ENCODE measurements around the gene SSPN.
"Not testable (repeated sequence)": the region's sequence is repeated elsewhere in the genome, so short reads cannot be mapped to it uniquely, and the experiment has no call there.

The SSPN gene

DNA sequence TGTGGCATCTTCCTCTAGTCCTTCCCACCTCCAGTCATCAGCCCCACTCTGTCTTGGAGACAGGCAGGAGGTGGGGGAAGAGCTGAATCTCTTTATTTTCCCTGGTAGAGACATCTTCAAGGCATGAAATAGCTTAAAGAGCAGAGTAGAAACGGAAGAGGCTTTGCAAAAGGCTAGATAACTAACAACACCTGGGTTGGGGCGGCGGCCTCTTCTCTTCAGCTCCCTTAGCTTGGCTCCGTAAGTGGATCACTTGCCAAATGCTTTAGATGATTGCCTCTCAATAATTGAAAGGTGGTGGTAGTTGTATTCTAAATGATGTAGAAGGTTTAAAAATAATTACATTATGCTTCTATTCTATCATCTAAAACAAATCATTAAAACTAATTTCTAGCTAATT, 36.1 kb downstream of the SSPN start:
- no peak for DNase-seq

DNA sequence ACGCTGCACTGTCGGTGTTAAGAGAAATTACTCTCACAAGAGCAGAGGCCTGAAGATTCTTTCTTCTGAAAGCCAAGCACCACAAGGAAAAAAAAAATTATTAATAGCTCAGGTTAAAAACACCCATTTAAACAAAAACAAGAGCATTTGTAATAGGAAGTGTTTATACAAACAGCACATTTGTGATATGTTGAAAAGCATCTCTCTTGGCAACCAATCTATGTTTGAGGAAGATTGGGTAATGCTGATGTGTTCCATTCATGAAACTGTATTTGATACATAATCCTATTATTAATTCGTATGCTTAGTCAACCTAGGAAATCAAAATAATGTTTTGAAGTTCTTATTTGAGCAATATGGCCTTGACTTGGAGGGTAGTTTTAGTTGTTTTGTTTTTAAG, 36.5 kb downstream of the SSPN start:
- no peak for DNase-seq

GRCh38 chr12:26233631-26234030, 38.3 kb downstream of the SSPN start:
- DNase-seq: no peak

DNA sequence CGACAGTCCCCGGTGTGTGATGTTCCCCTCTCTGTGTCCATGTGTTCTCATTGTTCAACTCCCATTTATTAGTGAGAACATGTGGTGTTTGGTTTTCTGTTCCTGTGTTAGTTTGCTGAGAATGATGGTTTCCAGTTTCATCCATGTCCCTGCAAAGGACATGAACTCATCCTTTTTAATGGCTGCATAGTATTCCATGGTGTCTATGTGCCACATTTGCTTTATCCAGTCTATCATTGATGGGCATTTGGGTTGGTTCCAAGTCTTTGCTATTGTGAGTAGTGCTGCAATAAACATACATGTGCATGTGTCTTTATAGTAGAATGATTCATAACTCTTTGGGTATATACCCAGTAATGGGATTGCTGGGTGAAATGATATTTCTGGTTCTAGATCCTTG, 40.1 kb downstream of the SSPN start:
- not testable (repeated sequence) for DNase-seq

GRCh38 chr12:26238341-26239121, 43.2 kb downstream of the SSPN start:
- DNase-seq: no peak

DNA sequence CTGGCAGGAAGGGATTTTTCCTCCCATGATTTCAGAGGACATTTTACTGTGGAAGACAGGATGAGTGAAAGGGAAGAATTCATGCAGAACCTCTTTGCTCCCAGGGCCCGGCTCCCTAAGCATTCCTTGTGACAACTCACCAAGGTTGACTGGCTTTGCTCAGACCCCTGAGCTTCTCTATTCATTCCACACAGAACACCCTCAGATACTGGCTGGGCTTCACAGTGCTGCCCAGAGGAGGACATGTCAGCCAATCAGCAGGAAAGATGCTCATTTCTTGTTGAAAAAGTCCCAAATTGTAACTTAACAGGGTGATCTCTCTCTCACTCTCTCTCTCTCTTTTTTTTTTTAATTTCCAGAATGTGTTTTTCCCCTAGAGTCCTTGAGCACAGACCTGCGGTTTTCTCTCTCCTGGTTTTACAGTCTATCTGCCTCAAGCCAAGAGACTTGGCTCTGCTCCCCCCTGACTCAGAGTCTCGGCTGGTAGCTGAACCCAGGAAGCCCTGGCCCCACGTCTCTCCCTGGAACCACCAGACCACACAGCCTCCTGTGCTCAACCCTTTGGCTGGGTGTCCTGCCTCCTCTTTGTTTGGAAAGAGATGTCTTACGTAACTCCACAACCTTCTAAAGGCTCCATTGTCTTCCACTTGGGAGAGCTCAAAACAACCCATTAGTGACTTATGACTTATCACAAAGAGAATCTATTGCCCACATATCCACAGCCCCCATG, 43.9 kb downstream of the SSPN start:
- DNase-seq: no peak

- no peak for DNase-seq
Observed at GRCh38 chr12:26239852-26240815, 44.8 kb downstream of the SSPN start.

GRCh38 chr12:26241080-26241479, 45.7 kb downstream of the SSPN start:
- DNase-seq: no peak

- DNase-seq: no peak
Observed at GRCh38 chr12:26242683-26243082, 47.3 kb downstream of the SSPN start.

DNA sequence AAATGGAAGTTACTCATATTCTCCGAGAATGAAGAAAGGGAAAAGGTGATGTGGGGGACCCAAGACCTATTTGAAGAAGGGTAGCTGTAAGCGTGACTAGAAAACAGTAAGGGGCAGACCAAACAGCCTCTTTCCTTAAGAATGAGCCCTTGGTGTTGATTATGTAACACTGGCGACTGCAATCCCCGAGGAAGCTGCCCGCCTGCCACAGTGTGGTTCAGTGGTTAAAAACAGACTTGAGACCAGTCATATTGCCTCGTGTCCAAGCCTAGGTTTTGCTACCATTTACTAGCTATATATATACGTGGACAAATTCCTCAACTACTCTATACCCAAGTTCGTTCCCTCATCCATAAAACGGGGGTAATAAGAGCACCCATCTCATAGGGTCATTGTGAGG, 49.1 kb downstream of the SSPN start:
- DNase-seq: no peak

- no peak for DNase-seq
Observed at GRCh38 chr12:26245175-26245942, 50.0 kb downstream of the SSPN start.

DNA sequence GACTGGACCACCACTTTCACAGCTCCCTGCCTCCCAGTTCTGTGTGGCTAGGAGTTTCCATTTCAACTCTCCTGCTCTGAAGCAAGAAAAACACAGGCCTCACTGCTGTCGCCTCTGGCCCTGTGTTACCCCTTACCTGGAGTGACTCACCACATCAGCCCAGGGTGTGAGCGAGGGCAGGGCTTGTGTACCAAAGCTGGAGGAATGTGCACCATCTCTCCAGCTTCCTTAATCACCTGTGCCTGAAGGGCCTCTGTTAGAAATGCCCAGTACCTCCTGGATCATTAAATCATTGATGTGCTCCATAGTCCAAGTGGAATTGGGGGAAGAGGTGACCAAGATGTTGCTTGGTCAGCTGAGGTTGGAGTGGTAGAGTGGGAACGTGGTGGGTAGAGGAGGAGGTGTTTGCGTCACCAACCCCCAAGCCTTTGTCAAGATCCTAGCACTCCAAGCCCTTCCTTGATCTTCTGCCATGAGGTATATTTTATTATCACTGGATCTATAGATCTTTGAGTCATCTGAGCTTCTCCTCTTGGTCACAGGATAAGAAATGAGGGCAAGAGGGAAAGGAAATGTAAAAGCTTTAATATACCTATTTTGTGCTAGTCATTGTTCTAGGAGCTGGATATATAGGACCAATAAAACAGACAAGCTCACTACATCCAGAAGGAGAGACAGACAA, 51.3 kb downstream of the SSPN start:
- DNase-seq: no peak

DNA sequence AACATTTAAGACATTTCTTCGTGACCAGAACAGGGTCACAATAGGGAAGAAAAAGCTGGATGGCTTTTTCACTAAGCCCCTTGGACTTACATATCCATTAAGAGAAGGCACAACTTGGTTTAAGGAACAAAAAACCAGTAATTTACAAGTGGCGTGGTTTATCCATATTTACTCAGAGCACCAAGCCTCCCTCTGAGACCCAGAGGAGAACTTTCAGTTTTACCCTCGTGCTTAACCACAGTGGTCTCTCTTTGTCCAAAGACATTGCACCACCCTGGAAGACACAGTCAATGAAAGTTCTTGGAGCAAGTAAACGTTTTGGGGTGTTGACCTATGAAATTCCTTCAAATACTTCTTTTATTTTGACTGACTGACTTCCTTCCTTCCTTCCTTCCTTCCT, 52.5 kb downstream of the SSPN start:
- no peak for DNase-seq

DNA sequence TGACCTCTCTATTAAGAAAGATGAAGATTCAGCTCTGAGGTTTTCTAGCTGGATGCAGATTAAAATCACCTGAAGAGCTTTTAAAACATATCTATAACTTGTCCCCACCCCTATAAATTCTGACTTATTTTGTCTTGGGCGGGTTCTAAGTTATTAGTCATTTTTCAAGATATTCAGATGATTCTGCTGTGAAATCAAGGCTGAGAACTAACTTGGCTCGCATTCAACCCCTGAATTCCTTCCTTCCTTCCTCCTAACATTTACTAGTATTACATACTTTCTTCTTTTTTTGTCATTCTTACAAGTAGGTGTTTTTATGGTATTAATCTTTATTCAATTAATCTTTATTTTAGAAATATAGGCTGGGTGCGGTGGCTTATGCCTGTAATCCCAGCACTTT, 55.4 kb downstream of the SSPN start:
- no peak for DNase-seq

- DNase-seq: no peak
Observed at GRCh38 chr12:26251600-26251999, 56.2 kb downstream of the SSPN start.

GRCh38 chr12:26252946-26253345, 57.6 kb downstream of the SSPN start:
- DNase-seq: no peak

GRCh38 chr12:26255893-26256645, 60.7 kb downstream of the SSPN start:
- DNase-seq: no peak

DNA sequence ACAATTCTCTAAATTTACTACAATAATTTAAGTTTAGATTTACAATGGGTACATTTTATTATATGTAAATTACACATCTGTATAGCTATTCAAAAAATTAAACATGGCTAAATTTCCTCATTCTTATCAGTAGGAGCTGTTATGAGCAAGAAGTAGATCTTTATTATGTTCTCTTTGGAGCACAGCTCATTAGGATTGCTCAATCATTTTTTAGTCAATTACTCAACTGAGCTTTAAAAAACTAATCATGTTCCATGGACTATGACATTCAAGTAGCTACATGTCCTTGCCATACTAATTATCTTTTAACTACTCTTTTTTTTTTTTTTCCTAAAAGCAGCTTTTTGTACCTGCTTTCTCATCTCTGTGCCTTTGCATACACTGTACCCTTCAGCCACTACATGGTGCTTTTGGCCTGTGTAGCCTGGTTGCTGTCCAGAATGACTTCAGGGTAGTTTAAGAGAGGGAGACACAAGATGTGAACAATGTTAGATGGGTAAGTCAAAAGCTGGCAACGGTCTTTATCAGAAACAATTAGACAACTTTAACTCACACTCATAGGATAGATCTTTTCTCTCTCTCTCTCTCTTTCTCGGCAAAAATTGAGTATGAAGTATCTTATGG, 69.0 kb downstream of the SSPN start:
- no peak for DNase-seq

- no peak for DNase-seq
Observed at GRCh38 chr12:26265606-26266005, 70.2 kb downstream of the SSPN start.

GRCh38 chr12:26266881-26267280, 71.5 kb downstream of the SSPN start:
- no peak for DNase-seq
